GM23248 (cell line): ENCODE data around the gene GALNT16. TPM values are rescaled to one million over a fixed set of nuclear protein-coding genes. Genes with fewer than 3 reads are reported as not detected.
A peak's percentile ranks its signal among the peaks of the same experiment; 100 is the strongest.
"Not testable (repeated sequence)": the region's sequence is repeated elsewhere in the genome, so short reads cannot be mapped to it uniquely, and the experiment has no call there.

Experiments used
- DNase-seq: peaks from one replicate; pipeline ENCODE4 v3.0.0-alpha.2; 2015
- H2AFZ ChIP-seq: fragments of 200-600 bp; sonication (generic); 2 replicates; pipeline ENCODE4 v1.6.1; 2016; ENCODE audit warnings: antibody characterized with exemption
- H3F3A ChIP-seq: fragments of 200-600 bp; sonication (generic); 2 replicates; pipeline ENCODE4 v1.6.1; 2016; ENCODE audit warnings: mild to moderate bottlenecking, antibody characterized with exemption, mixed run types; ENCODE audit not compliant: insufficient read depth
- H3K27ac ChIP-seq: fragments of 200-600 bp; sonication (generic); 2 replicates; pipeline ENCODE4 v1.5.1; 2016; ENCODE audit warnings: mild to moderate bottlenecking
- H3K27me3 ChIP-seq: fragments of 200-600 bp; sonication (generic); replicated peaks from 2 replicates; pipeline ENCODE4 v1.6.1; 2016; ENCODE audit warnings: mild to moderate bottlenecking; ENCODE audit not compliant: insufficient read depth
- H3K36me3 ChIP-seq: fragments of 200-600 bp; sonication (generic); 2 replicates; pipeline ENCODE4 v1.6.1; 2016; ENCODE audit warnings: low read depth, mild to moderate bottlenecking
- H3K4me1 ChIP-seq: fragments of 200-600 bp; sonication (generic); 2 replicates; pipeline ENCODE4 v1.6.1; 2016; ENCODE audit warnings: mild to moderate bottlenecking; ENCODE audit not compliant: insufficient read depth
- H3K4me2 ChIP-seq: fragments of 200-600 bp; sonication (generic); one replicate; pipeline ENCODE4 v1.6.1; 2016; ENCODE audit warnings: mild to moderate bottlenecking; ENCODE audit not compliant: unreplicated experiment
- H3K4me3 ChIP-seq: fragments of 200-600 bp; sonication (generic); 2 replicates; pipeline ENCODE4 v1.5.1; 2016; ENCODE audit warnings: mild to moderate bottlenecking
- H3K79me2 ChIP-seq: fragments of 200-600 bp; sonication (generic); 2 replicates; pipeline ENCODE4 v1.6.1; 2016; ENCODE audit warnings: mild to moderate bottlenecking; ENCODE audit not compliant: insufficient read depth
- H3K9ac ChIP-seq: fragments of 200-600 bp; sonication (generic); 2 replicates; pipeline ENCODE4 v1.6.1; 2016; ENCODE audit warnings: mild to moderate bottlenecking
- H3K9me2 ChIP-seq: fragments of 200-600 bp; sonication (generic); 2 replicates; pipeline ENCODE4 v1.6.1; 2016; ENCODE audit warnings: mixed run types, mild to moderate bottlenecking, moderate library complexity; ENCODE audit not compliant: insufficient read depth
- H3K9me3 ChIP-seq: fragments of 200-600 bp; sonication (generic); one replicate; pipeline ENCODE4 v1.6.1; 2017; ENCODE audit warnings: low read depth
- H4K20me1 ChIP-seq: fragments of 200-600 bp; sonication (generic); 2 replicates; pipeline ENCODE4 v1.6.0; 2016; ENCODE audit not compliant: insufficient read depth
- EZH2 ChIP-seq: fragments of 200-600 bp; sonication (generic); IDR thresholded peaks from 2 replicates; pipeline ENCODE4 v1.6.1; 2018; ENCODE audit warnings: antibody characterized with exemption, mild to moderate bottlenecking; ENCODE audit not compliant: insufficient read depth, poor library complexity, severe bottlenecking
- EZH2phosphoT487 ChIP-seq: fragments of 200-600 bp; sonication (generic); IDR thresholded peaks from 2 replicates; pipeline ENCODE4 v1.6.1; 2018; ENCODE audit warnings: antibody characterized with exemption, moderate library complexity, mild to moderate bottlenecking, low read depth; ENCODE audit not compliant: insufficient read depth
- WGBS, 2 experiments: methylation state at CpG; one replicate each; pipeline ENCODE4 v1.1.6; 2015 to 2017; ENCODE audit warnings: low lambda C conversion rate in 2 of 2, low coverage in 1 of 2; ENCODE audit errors: missing lambda C conversion rate in 2 of 2; 5-methylcytosine and 5-hydroxymethylcytosine counted together
- in situ Hi-C: fragments of 300-500 bp; cut with MboI; formaldehyde crosslinking; loops from 2 replicates; pipeline ENCODE4 v1.15.0; 2020
- polyA plus RNA-seq: library from polyadenylated mRNA; unstranded; fragments of >200 nt; fragmentation: Nextera tagmentation; extraction: Ambion mirVana; gene quantifications from 2 replicates; pipeline ENCODE4 v1.2.1, GENCODE V29; 2016
- total RNA-seq: library from RNA; depleted of rRNA; stranded (reverse); fragments of >200 nt; shearing (Covaris generic); gene quantifications from 2 replicates; pipeline ENCODE4 v1.2.3, GENCODE V29; 2014

GALNT16 gene
- total and polyA plus RNA-seq, 2 experiments from 2014 or later: 0.59 to 1.4 TPM

GRCh38 chr14:69288956-69289705, 29.2 kb downstream of the GALNT16 start:
- DNase-seq: peak; percentile 33
- no peak for TF ChIP-seq EZH2
- no peak for TF ChIP-seq EZH2phosphoT487
- no peak overlapping the region for H3K9ac ChIP-seq

GRCh38 chr14:69289811-69290520, 30.0 kb downstream of the GALNT16 start:
- no peaks in the 10 kb centered on the region for H3K27me3 ChIP-seq
- H3K4me3 ChIP-seq: no peak overlapping the region
- no peak for DNase-seq
- H3F3A ChIP-seq: peaks cover 8% of the 10 kb centered on the region; the same call in 1 of the 2 replicates
- no peaks in the 10 kb centered on the region for H4K20me1 ChIP-seq
- no peak overlapping the region for H3K27ac ChIP-seq
- no peaks in the 10 kb centered on the region for H3K9me3 ChIP-seq
- H2AFZ ChIP-seq: no peak overlapping the region
- H3K9ac ChIP-seq: no peak overlapping the region
- 51 to 53% methylated on average over 13 of the region's 13 CpGs for WGBS, 2 experiments
- TF ChIP-seq EZH2phosphoT487 (no peak), EZH2 (no peak)
- in situ Hi-C loops: no loop called here
- H3K79me2 ChIP-seq: no peaks in the 10 kb centered on the region
- no peak overlapping the region for H3K4me2 ChIP-seq
- no peaks in the 10 kb centered on the region for H3K9me2 ChIP-seq
- H3K36me3 ChIP-seq: no peaks in the 10 kb centered on the region
- H3K4me1 ChIP-seq: peaks cover 5% of the 10 kb centered on the region; the same call in 1 of the 2 replicates

More at GRCh38 chr14:69288956-69289705, 29.2 kb downstream of the GALNT16 start:
- Histone ChIP-seq H2AFZ (no peak overlapping the region), H3K4me1 (peaks cover 5% of the 10 kb centered on the region; the same call in 1 of the 2 replicates), H3K4me3 (no peak overlapping the region), H3K36me3 (no peaks in the 10 kb centered on the region), H3K4me2 (no peak overlapping the region), H4K20me1 (no peaks in the 10 kb centered on the region), H3K79me2 (no peaks in the 10 kb centered on the region), H3K27me3 (no peaks in the 10 kb centered on the region), H3K9me3 (no peaks in the 10 kb centered on the region), H3F3A (peaks cover 8% of the 10 kb centered on the region; the same call in 1 of the 2 replicates), H3K27ac (no peak overlapping the region), H3K9me2 (no peaks in the 10 kb centered on the region)
- in situ Hi-C loops: no loop called here
- 63 to 64% methylated on average over 8 to 9 of the region's 9 CpGs for WGBS, 2 experiments

DNA sequence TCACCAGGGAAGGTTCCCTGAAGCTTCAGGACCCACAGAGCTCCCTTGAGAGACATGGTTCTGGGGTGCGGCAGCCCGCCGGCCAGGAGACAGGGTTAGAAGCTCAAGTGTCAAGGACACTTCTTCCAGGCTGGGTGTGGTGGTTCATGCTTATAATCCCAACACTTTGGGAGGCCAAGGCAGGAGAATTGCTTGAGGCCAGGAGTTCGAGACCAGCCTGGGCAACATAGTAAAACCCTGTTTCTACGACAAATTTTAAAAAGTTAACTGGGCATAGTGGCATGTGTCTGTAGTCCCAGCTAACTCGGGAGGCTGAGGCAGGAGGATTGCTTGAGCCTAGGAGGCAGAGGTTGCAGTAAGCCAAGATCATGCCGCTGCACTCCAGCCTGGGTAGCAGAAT, 30.9 kb downstream of the GALNT16 start:
- H3K4me1 ChIP-seq, in situ Hi-C loops, H3F3A ChIP-seq, H4K20me1 ChIP-seq, H3K4me3 ChIP-seq, H3K4me2 ChIP-seq, H3K9me2 ChIP-seq, H3K27ac ChIP-seq, H3K9me3 ChIP-seq, H3K27me3 ChIP-seq, H3K36me3 ChIP-seq, H3K79me2 ChIP-seq, H3K9ac ChIP-seq, DNase-seq, H2AFZ ChIP-seq: not testable (repeated sequence)
- 83 to 89% methylated on average over 7 of the region's 7 CpGs for WGBS, 2 experiments

DNA sequence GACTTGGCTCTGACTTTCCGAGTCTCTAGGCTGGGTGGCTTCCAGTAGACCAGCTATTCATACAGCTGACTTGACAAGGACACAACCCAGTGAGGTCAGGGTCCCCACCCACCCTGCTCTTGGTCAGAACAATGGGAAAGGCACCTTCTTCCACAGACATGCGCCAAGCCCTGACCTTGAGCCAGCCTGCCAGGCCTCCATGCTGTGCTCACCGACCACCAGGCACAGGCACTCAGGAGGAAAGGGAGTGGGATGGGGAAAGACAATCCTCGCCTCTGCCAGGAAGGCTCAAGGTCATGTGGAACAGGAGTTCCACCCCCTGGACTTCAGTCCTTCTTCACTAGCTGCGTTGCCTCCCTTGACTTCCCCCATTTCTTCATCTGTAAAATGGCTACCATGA, 31.4 kb downstream of the GALNT16 start:
- H3K4me3 ChIP-seq: no peak overlapping the region
- no peaks in the 10 kb centered on the region for H3K27me3 ChIP-seq
- no peak for DNase-seq
- no peaks in the 10 kb centered on the region for H3K9me3 ChIP-seq
- no peak overlapping the region for H2AFZ ChIP-seq
- WGBS, 2 experiments: 81 to 90% methylated on average over 5 of the region's 5 CpGs
- H3K9me2 ChIP-seq: no peaks in the 10 kb centered on the region
- TF ChIP-seq EZH2phosphoT487: no peak
- no peak for TF ChIP-seq EZH2
- H3K9ac ChIP-seq: no peak overlapping the region
- H3K4me2 ChIP-seq: no peak overlapping the region
- in situ Hi-C loops: no loop called here
- H3K27ac ChIP-seq: no peak overlapping the region
- H3K79me2 ChIP-seq: no peaks in the 10 kb centered on the region
- H3K36me3 ChIP-seq: no peaks in the 10 kb centered on the region
- peaks cover 8% of the 10 kb centered on the region; the same call in 1 of the 2 replicates for H3F3A ChIP-seq
- H3K4me1 ChIP-seq: peaks cover 5% of the 10 kb centered on the region; the same call in 1 of the 2 replicates
- H4K20me1 ChIP-seq: no peaks in the 10 kb centered on the region
